Stimulated activated CD8-positive, alpha-beta memory T cell treated with anti-CD3 and anti-CD28 coated beads, Interleukin-4, amount 100 ng/mL, for 1 hour (primary cell): ENCODE data around the gene IL5.
A peak's percentile ranks its signal among the peaks of the same experiment; 100 is the strongest.

ENCODE experiments used
- DNase-seq, 2 donors: peaks; one replicate each; pipeline ENCODE4 v3.0.0-alpha.2; 2020; ENCODE audit warnings: low read depth in 2 of 2, low spot score in 1 of 2

IL5 gene

GRCh38 chr5:132499440-132500243 is 43.7 kb downstream of the IL5 start:
- DNase-seq, result no peak

- DNase-seq, result no peak
Observed at GRCh38 chr5:132498686-132499271, 44.5 kb downstream of the IL5 start.

- DNase-seq, result no peak
Observed at GRCh38 chr5:132498152-132498551, 45.2 kb downstream of the IL5 start.

- DNase-seq, result no peak
Observed at GRCh38 chr5:132497488-132497997, 45.8 kb downstream of the IL5 start.

- DNase-seq, result no peak
Observed at GRCh38 chr5:132496631-132497487, 46.5 kb downstream of the IL5 start.

GRCh38 chr5:132496191-132496630 is 47.1 kb downstream of the IL5 start:
- peak; percentile 42 to 70 for DNase-seq

GRCh38 chr5:132495667-132496190 is 47.6 kb downstream of the IL5 start:
- DNase-seq, result no peak

GRCh38 chr5:132493821-132494220 is 49.5 kb downstream of the IL5 start:
- DNase-seq, result no peak

- DNase-seq, result no peak
Observed at GRCh38 chr5:132493241-132493640, 50.1 kb downstream of the IL5 start.

- no peak for DNase-seq
Observed at GRCh38 chr5:132492386-132493125, 50.8 kb downstream of the IL5 start.
